Liver (tissue), 9 donors: ENCODE results near the gene LMAN2. TPM values are rescaled to one million over a fixed set of nuclear protein-coding genes. Genes with fewer than 3 reads are reported as not detected.

Source experiments
- DNase-seq: peaks from one replicate; pipeline ENCODE4 v3.0.0-alpha.2; 2017; ENCODE audit warnings: low spot score
- H3K27ac ChIP-seq, 2 donors: one replicate each; pipeline ENCODE4 v1.7.0; 2013; ENCODE audit warnings: inconsistent platforms in 2 of 2, low read length in 2 of 2, control low read depth in 1 of 2, low read depth in 1 of 2, mild to moderate bottlenecking in 1 of 2
- H3K27me3 ChIP-seq, 4 donors: one replicate each; pipeline versions ENCODE4 v1.6.1 to v1.7.0; 2013; ENCODE audit warnings: low read length in 3 of 4, inconsistent platforms in 1 of 4, mild to moderate bottlenecking in 1 of 4, moderate library complexity in 1 of 4; ENCODE audit not compliant: control insufficient read depth in 4 of 4, insufficient read depth in 4 of 4
- H3K36me3 ChIP-seq, 4 donors: one replicate each; pipeline versions ENCODE4 v1.6.1 to v1.7.0; 2013; ENCODE audit warnings: low read length in 3 of 4, mild to moderate bottlenecking in 3 of 4, low read depth in 1 of 4, moderate library complexity in 1 of 4; ENCODE audit not compliant: control insufficient read depth in 4 of 4, insufficient read depth in 3 of 4
- H3K4me1 ChIP-seq, 4 donors: one replicate each; pipeline versions ENCODE4 v1.6.1 to v1.7.0; 2013; ENCODE audit warnings: low read length in 3 of 4, mild to moderate bottlenecking in 3 of 4, moderate library complexity in 1 of 4; ENCODE audit not compliant: control insufficient read depth in 4 of 4, insufficient read depth in 4 of 4
- H3K4me3 ChIP-seq, 3 donors: one replicate each; pipeline versions ENCODE4 v1.6.1 to v1.7.0; 2013; ENCODE audit warnings: low read length in 3 of 3, control low read depth in 1 of 3, low read depth in 1 of 3, mild to moderate bottlenecking in 1 of 3
- H3K9ac ChIP-seq, 2 donors: one replicate each; pipeline ENCODE4 v1.7.0; 2013; ENCODE audit warnings: low read length in 2 of 2, mild to moderate bottlenecking in 2 of 2, moderate library complexity in 2 of 2, control low read depth in 1 of 2, low read depth in 1 of 2
- H3K9me3 ChIP-seq, 4 donors: one replicate each; pipeline versions ENCODE4 v1.6.1 to v1.7.0; 2013; ENCODE audit warnings: low read length in 3 of 4; ENCODE audit not compliant: control insufficient read depth in 4 of 4
- ATF3 ChIP-seq: IDR thresholded peaks from 2 replicates; pipeline ENCODE4 v1.6.1; 2016; ENCODE audit warnings: antibody characterized with exemption
- CTCF ChIP-seq: fragments of 150-350 bp; IDR thresholded peaks from 2 replicates; pipeline ENCODE4 v1.5.1; 2017; ENCODE audit warnings: improper control_type of control experiment, low read depth, low read length; ENCODE audit not compliant: missing input control
- EGR1 ChIP-seq, 2 donors: IDR thresholded peaks; 2 replicates each; pipeline ENCODE4 v1.6.1; 2016 to 2018; ENCODE audit warnings: antibody characterized with exemption in 2 of 2, low read depth in 2 of 2
- FOXA2 ChIP-seq: IDR thresholded peaks from 2 replicates; pipeline ENCODE4 v1.6.1; 2016; ENCODE audit warnings: antibody characterized with exemption
- GABPA ChIP-seq, 2 donors: IDR thresholded peaks in 1 of 2; conservative IDR thresholded peaks in 1 of 2; 2 replicates each; pipeline ENCODE4 v1.6.1; 2016; ENCODE audit warnings: antibody characterized with exemption in 2 of 2, mild to moderate bottlenecking in 1 of 2, moderate library complexity in 1 of 2
- JUND ChIP-seq, 2 donors: IDR thresholded peaks; 2 replicates each; pipeline ENCODE4 v1.6.1; 2016; ENCODE audit warnings: antibody characterized with exemption in 2 of 2
- MAX ChIP-seq: IDR thresholded peaks from 2 replicates; pipeline ENCODE4 v1.6.1; 2016; ENCODE audit warnings: antibody characterized with exemption
- NR2F2 ChIP-seq: IDR thresholded peaks from 2 replicates; pipeline ENCODE4 v1.6.1; 2016; ENCODE audit warnings: antibody characterized with exemption
- RAD21 ChIP-seq, 2 donors: IDR thresholded peaks; 2 replicates each; pipeline ENCODE4 v1.6.1; 2016; ENCODE audit warnings: antibody characterized with exemption in 2 of 2, mild to moderate bottlenecking in 2 of 2
- RXRA ChIP-seq, 2 donors: IDR thresholded peaks; 2 replicates each; pipeline ENCODE4 v1.6.1; 2017 to 2018; ENCODE audit warnings: antibody characterized with exemption in 2 of 2, mild to moderate bottlenecking in 1 of 2
- SP1 ChIP-seq: IDR thresholded peaks from 2 replicates; pipeline ENCODE4 v1.6.1; 2018; ENCODE audit warnings: antibody characterized with exemption, mild to moderate bottlenecking
- YY1 ChIP-seq: IDR thresholded peaks from 2 replicates; pipeline ENCODE4 v1.6.1; 2016; ENCODE audit warnings: antibody characterized with exemption, mild to moderate bottlenecking
- WGBS: extraction: QIAGEN DNeasy Blood & Tissue Kit; methylation state at CpG from one replicate; pipeline ENCODE4 v1.1.7; 2013; 5-methylcytosine and 5-hydroxymethylcytosine counted together
- polyA plus RNA-seq, 2 donors: library from polyadenylated mRNA; stranded (reverse) in 1 of 2; unstranded in 1 of 2; fragments of 200-250 nt in 1 of 2; fragments of >200 nt in 1 of 2; fragmentation: Nextera tagmentation in 1 of 2; extraction: Ambion mirVana in 1 of 2; gene quantifications; one replicate each; pipeline versions ENCODE4 v1.2.1 to v1.2.3, GENCODE V29; 2013 to 2015
- total RNA-seq, 2 donors: library from RNA; depleted of rRNA; stranded (reverse); fragments of >200 nt; gene quantifications; one replicate each; pipeline ENCODE4 v1.2.3, GENCODE V29; 2014
- TF ChIP-seq, protein P1 (sequence below): IDR thresholded peaks from 2 replicates; pipeline ENCODE4 v1.6.1; 2016; ENCODE audit warnings: antibody characterized with exemption, mild to moderate bottlenecking
- donor health status: healthy.
- donor health status: healthy.
- donor health status: healthy.
- donor health status: healthy.
- donor health status: healthy.

Gene LMAN2
- total and polyA plus RNA-seq, 4 donors = 243 to 478 (median 364) TPM

DNA sequence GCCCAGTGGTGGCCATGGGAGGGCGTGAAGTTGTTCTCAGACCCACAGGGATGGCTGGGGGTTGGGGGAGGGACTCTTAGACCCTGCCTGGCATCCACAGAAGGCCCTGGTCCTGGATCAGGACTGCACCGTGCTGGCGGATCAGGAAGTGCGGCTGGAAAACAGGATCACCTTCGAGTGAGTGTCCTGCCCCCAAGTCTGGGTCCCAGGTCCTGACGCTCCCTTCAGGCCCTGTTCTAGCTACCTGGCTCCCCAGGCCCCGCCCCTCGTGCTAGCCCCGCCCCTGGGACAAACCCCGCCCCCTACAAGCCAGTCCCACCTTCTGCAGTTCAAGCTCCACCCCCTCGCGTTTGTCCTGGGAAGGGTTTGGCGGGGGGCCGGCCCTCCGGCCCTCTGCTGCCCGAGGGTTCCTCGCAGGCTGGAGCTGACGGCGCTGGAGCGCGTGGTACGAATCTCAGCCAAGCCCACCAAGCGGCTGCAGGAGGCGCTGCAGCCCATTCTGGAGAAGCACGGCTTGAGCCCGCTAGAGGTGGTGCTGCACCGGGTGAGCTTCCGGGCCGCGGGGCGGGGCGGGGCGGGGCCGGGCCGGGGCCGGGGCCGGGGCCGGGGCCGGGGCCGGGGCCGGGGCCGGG is 19.1 kb upstream of the LMAN2 start (continued):
- TF ChIP-seq, protein P1, sequence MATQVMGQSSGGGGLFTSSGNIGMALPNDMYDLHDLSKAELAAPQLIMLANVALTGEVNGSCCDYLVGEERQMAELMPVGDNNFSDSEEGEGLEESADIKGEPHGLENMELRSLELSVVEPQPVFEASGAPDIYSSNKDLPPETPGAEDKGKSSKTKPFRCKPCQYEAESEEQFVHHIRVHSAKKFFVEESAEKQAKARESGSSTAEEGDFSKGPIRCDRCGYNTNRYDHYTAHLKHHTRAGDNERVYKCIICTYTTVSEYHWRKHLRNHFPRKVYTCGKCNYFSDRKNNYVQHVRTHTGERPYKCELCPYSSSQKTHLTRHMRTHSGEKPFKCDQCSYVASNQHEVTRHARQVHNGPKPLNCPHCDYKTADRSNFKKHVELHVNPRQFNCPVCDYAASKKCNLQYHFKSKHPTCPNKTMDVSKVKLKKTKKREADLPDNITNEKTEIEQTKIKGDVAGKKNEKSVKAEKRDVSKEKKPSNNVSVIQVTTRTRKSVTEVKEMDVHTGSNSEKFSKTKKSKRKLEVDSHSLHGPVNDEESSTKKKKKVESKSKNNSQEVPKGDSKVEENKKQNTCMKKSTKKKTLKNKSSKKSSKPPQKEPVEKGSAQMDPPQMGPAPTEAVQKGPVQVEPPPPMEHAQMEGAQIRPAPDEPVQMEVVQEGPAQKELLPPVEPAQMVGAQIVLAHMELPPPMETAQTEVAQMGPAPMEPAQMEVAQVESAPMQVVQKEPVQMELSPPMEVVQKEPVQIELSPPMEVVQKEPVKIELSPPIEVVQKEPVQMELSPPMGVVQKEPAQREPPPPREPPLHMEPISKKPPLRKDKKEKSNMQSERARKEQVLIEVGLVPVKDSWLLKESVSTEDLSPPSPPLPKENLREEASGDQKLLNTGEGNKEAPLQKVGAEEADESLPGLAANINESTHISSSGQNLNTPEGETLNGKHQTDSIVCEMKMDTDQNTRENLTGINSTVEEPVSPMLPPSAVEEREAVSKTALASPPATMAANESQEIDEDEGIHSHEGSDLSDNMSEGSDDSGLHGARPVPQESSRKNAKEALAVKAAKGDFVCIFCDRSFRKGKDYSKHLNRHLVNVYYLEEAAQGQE = peak; percentile 35
- TF ChIP-seq NR2F2 = no peak
- no peak for TF ChIP-seq GABPA (IDR thresholded peaks at IDR 0.05 in 1 of 2, conservative IDR thresholded peaks at IDR 0.05 in 1 of 2)
- peak; percentile 83 for TF ChIP-seq CTCF
- peak; percentile 11 for TF ChIP-seq YY1
- TF ChIP-seq RXRA (IDR thresholded peaks at IDR 0.05) = peak in 1 of 2 donors; percentile 30
- TF ChIP-seq MAX = peak; percentile 55

- Histone ChIP-seq H3K9me3 (no peaks in the 10 kb centered on the region), H3K27me3 (no peaks in the 10 kb centered on the region), H3K9ac (no peak overlapping the region), H3K4me3 (no peak overlapping the region), H3K36me3 (no peaks in the 10 kb centered on the region), H3K27ac (peak overlapping the region; percentile 77 to 87), H3K4me1 (peaks cover 34 to 83% (median 66%) of the 10 kb centered on the region in 4 donors)
- 56% methylated on average over 11 of the region's 11 CpGs for WGBS
- TF ChIP-seq ATF3 (no peak), RAD21 (IDR thresholded peaks at IDR 0.05) (no peak)
- no peak for DNase-seq
Measured at GRCh38 chr5:177369645-177370440, 18.4 kb upstream of the LMAN2 start.

GRCh38 chr5:177368869-177369644 is 17.6 kb upstream of the LMAN2 start:
- 65% methylated on average over 5 of the region's 5 CpGs for WGBS
- peak in 1 of 2 donors; percentile 51 for TF ChIP-seq RAD21 (IDR thresholded peaks at IDR 0.05)
- no peak for TF ChIP-seq MAX
- no peak for TF ChIP-seq JUND (IDR thresholded peaks at IDR 0.05)
- no peak for TF ChIP-seq EGR1 (IDR thresholded peaks at IDR 0.05; ENCODE audit: low read depth in 2 of 2)
- no peak for TF ChIP-seq YY1
- TF ChIP-seq ATF3 = no peak
- no peak for TF ChIP-seq FOXA2
- no peak for TF ChIP-seq SP1
- peak; percentile 49 for TF ChIP-seq CTCF
- H3K4me3 ChIP-seq = no peak overlapping the region
- H3K27ac ChIP-seq = peak overlapping the region; percentile 9 to 87
- no peaks in the 10 kb centered on the region for H3K36me3 ChIP-seq
- peaks cover 32 to 80% (median 61%) of the 10 kb centered on the region in 4 donors for H3K4me1 ChIP-seq
- no peak overlapping the region for H3K9ac ChIP-seq
- H3K9me3 ChIP-seq = no peaks in the 10 kb centered on the region
- no peak for DNase-seq
- H3K27me3 ChIP-seq = no peaks in the 10 kb centered on the region
